HG03066 (cell line): ENCODE data around the gene CFTR.

ENCODE experiments used
- ATAC-seq: cut with Tn5 transposase; IDR thresholded peaks from one replicate; pipeline ENCODE4 v1.9.1; 2021; ENCODE audit warnings: low read depth; ENCODE audit not compliant: unreplicated experiment

The CFTR gene

GRCh38 chr7:117581424-117581823, 101.6 kb downstream of the CFTR start:
- no peak for ATAC-seq

- no peak for ATAC-seq
Observed at GRCh38 chr7:117582219-117582704, 102.4 kb downstream of the CFTR start.

- ATAC-seq = no peak
Observed at GRCh38 chr7:117587931-117588330, 108.1 kb downstream of the CFTR start.

GRCh38 chr7:117588352-117588794, 108.5 kb downstream of the CFTR start:
- no peak for ATAC-seq

- ATAC-seq = no peak
Observed at GRCh38 chr7:117590191-117590590, 110.4 kb downstream of the CFTR start.

GRCh38 chr7:117592011-117592635, 112.3 kb downstream of the CFTR start:
- no peak for ATAC-seq

- no peak for ATAC-seq
Observed at GRCh38 chr7:117596134-117596533, 116.3 kb downstream of the CFTR start.

- ATAC-seq = no peak
Observed at GRCh38 chr7:117597755-117598154, 117.9 kb downstream of the CFTR start.

- ATAC-seq = no peak
Observed at GRCh38 chr7:117600911-117601310, 121.1 kb downstream of the CFTR start.

- ATAC-seq = no peak
Observed at GRCh38 chr7:117603627-117604026, 123.8 kb downstream of the CFTR start.

GRCh38 chr7:117605712-117606111, 125.9 kb downstream of the CFTR start:
- no peak for ATAC-seq

GRCh38 chr7:117606132-117606531, 126.3 kb downstream of the CFTR start:
- ATAC-seq = no peak

- no peak for ATAC-seq
Observed at GRCh38 chr7:117610396-117610795, 130.6 kb downstream of the CFTR start.

- no peak for ATAC-seq
Observed at GRCh38 chr7:117612637-117613036, 132.8 kb downstream of the CFTR start.

- ATAC-seq = no peak
Observed at GRCh38 chr7:117616694-117617093, 136.9 kb downstream of the CFTR start.

- ATAC-seq = no peak
Observed at GRCh38 chr7:117619681-117620080, 139.9 kb downstream of the CFTR start.

GRCh38 chr7:117621075-117621618, 141.3 kb downstream of the CFTR start:
- ATAC-seq = no peak

- no peak for ATAC-seq
Observed at GRCh38 chr7:117623606-117624005, 143.8 kb downstream of the CFTR start.

- ATAC-seq = no peak
Observed at GRCh38 chr7:117630501-117630900, 150.7 kb downstream of the CFTR start.

- no peak for ATAC-seq
Observed at GRCh38 chr7:117630907-117631564, 151.2 kb downstream of the CFTR start.

- no peak for ATAC-seq
Observed at GRCh38 chr7:117631652-117632051, 151.8 kb downstream of the CFTR start.

GRCh38 chr7:117637937-117638336, 158.1 kb downstream of the CFTR start:
- no peak for ATAC-seq
